Liver (tissue), 9 donors: ENCODE results near the gene XYLT1. TPM values are rescaled to one million over a fixed set of nuclear protein-coding genes. Genes with fewer than 3 reads are reported as not detected.
A peak's percentile ranks its signal among the peaks of the same experiment; 100 is the strongest.

Source experiments
- DNase-seq: peaks from one replicate; pipeline ENCODE4 v3.0.0-alpha.2; 2017; ENCODE audit warnings: low spot score
- H3K27ac ChIP-seq, 2 donors: one replicate each; pipeline ENCODE4 v1.7.0; 2013; ENCODE audit warnings: inconsistent platforms in 2 of 2, low read length in 2 of 2, control low read depth in 1 of 2, low read depth in 1 of 2, mild to moderate bottlenecking in 1 of 2
- H3K27me3 ChIP-seq, 4 donors: one replicate each; pipeline versions ENCODE4 v1.6.1 to v1.7.0; 2013; ENCODE audit warnings: low read length in 3 of 4, inconsistent platforms in 1 of 4, mild to moderate bottlenecking in 1 of 4, moderate library complexity in 1 of 4; ENCODE audit not compliant: control insufficient read depth in 4 of 4, insufficient read depth in 4 of 4
- H3K36me3 ChIP-seq, 4 donors: one replicate each; pipeline versions ENCODE4 v1.6.1 to v1.7.0; 2013; ENCODE audit warnings: low read length in 3 of 4, mild to moderate bottlenecking in 3 of 4, low read depth in 1 of 4, moderate library complexity in 1 of 4; ENCODE audit not compliant: control insufficient read depth in 4 of 4, insufficient read depth in 3 of 4
- H3K4me1 ChIP-seq, 4 donors: one replicate each; pipeline versions ENCODE4 v1.6.1 to v1.7.0; 2013; ENCODE audit warnings: low read length in 3 of 4, mild to moderate bottlenecking in 3 of 4, moderate library complexity in 1 of 4; ENCODE audit not compliant: control insufficient read depth in 4 of 4, insufficient read depth in 4 of 4
- H3K4me3 ChIP-seq, 3 donors: one replicate each; pipeline versions ENCODE4 v1.6.1 to v1.7.0; 2013; ENCODE audit warnings: low read length in 3 of 3, control low read depth in 1 of 3, low read depth in 1 of 3, mild to moderate bottlenecking in 1 of 3
- H3K9ac ChIP-seq, 2 donors: one replicate each; pipeline ENCODE4 v1.7.0; 2013; ENCODE audit warnings: low read length in 2 of 2, mild to moderate bottlenecking in 2 of 2, moderate library complexity in 2 of 2, control low read depth in 1 of 2, low read depth in 1 of 2
- H3K9me3 ChIP-seq, 4 donors: one replicate each; pipeline versions ENCODE4 v1.6.1 to v1.7.0; 2013; ENCODE audit warnings: low read length in 3 of 4; ENCODE audit not compliant: control insufficient read depth in 4 of 4
- CTCF ChIP-seq: fragments of 150-350 bp; IDR thresholded peaks from 2 replicates; pipeline ENCODE4 v1.5.1; 2017; ENCODE audit warnings: improper control_type of control experiment, low read depth, low read length; ENCODE audit not compliant: missing input control
- EGR1 ChIP-seq, 2 donors: IDR thresholded peaks; 2 replicates each; pipeline ENCODE4 v1.6.1; 2016 to 2018; ENCODE audit warnings: antibody characterized with exemption in 2 of 2, low read depth in 2 of 2
- FOXA2 ChIP-seq: IDR thresholded peaks from 2 replicates; pipeline ENCODE4 v1.6.1; 2016; ENCODE audit warnings: antibody characterized with exemption
- GABPA ChIP-seq, 2 donors: IDR thresholded peaks in 1 of 2; conservative IDR thresholded peaks in 1 of 2; 2 replicates each; pipeline ENCODE4 v1.6.1; 2016; ENCODE audit warnings: antibody characterized with exemption in 2 of 2, mild to moderate bottlenecking in 1 of 2, moderate library complexity in 1 of 2
- HNF4A ChIP-seq, 2 donors: conservative IDR thresholded peaks; 2 replicates each; pipeline ENCODE4 v1.6.1; 2016; ENCODE audit warnings: antibody characterized with exemption in 2 of 2, mild to moderate bottlenecking in 2 of 2
- MAX ChIP-seq: IDR thresholded peaks from 2 replicates; pipeline ENCODE4 v1.6.1; 2016; ENCODE audit warnings: antibody characterized with exemption
- NR2F2 ChIP-seq: IDR thresholded peaks from 2 replicates; pipeline ENCODE4 v1.6.1; 2016; ENCODE audit warnings: antibody characterized with exemption
- RAD21 ChIP-seq, 2 donors: IDR thresholded peaks; 2 replicates each; pipeline ENCODE4 v1.6.1; 2016; ENCODE audit warnings: antibody characterized with exemption in 2 of 2, mild to moderate bottlenecking in 2 of 2
- RXRA ChIP-seq, 2 donors: IDR thresholded peaks; 2 replicates each; pipeline ENCODE4 v1.6.1; 2017 to 2018; ENCODE audit warnings: antibody characterized with exemption in 2 of 2, mild to moderate bottlenecking in 1 of 2
- YY1 ChIP-seq: IDR thresholded peaks from 2 replicates; pipeline ENCODE4 v1.6.1; 2016; ENCODE audit warnings: antibody characterized with exemption, mild to moderate bottlenecking
- ZBTB33 ChIP-seq: IDR thresholded peaks from 2 replicates; pipeline ENCODE4 v1.6.1; 2016; ENCODE audit warnings: antibody characterized with exemption
- WGBS: extraction: QIAGEN DNeasy Blood & Tissue Kit; methylation state at CpG from one replicate; pipeline ENCODE4 v1.1.7; 2013; 5-methylcytosine and 5-hydroxymethylcytosine counted together
- polyA plus RNA-seq, 2 donors: library from polyadenylated mRNA; stranded (reverse) in 1 of 2; unstranded in 1 of 2; fragments of 200-250 nt in 1 of 2; fragments of >200 nt in 1 of 2; fragmentation: Nextera tagmentation in 1 of 2; extraction: Ambion mirVana in 1 of 2; gene quantifications; one replicate each; pipeline versions ENCODE4 v1.2.1 to v1.2.3, GENCODE V29; 2013 to 2015
- total RNA-seq, 2 donors: library from RNA; depleted of rRNA; stranded (reverse); fragments of >200 nt; gene quantifications; one replicate each; pipeline ENCODE4 v1.2.3, GENCODE V29; 2014
- donor health status: healthy.
- donor health status: healthy.
- donor health status: healthy.
- donor health status: healthy.
- donor health status: healthy.

XYLT1 gene
- total and polyA plus RNA-seq, 4 donors: 0.25 to 2.3 (median 0.53) TPM

- TF ChIP-seq ZBTB33 (no peak), GABPA (IDR thresholded peaks at IDR 0.05 in 1 of 2, conservative IDR thresholded peaks at IDR 0.05 in 1 of 2) (no peak), EGR1 (IDR thresholded peaks at IDR 0.05; ENCODE audit: low read depth in 2 of 2) (no peak), MAX (no peak), FOXA2 (no peak)
Measured at GRCh38 chr16:17241264-17241835, 229.4 kb downstream of the XYLT1 start (continued).

GRCh38 chr16:17238285-17239028 is 232.3 kb downstream of the XYLT1 start:
- no peak for TF ChIP-seq HNF4A (conservative IDR thresholded peaks at IDR 0.05)
- TF ChIP-seq NR2F2: no peak
- TF ChIP-seq MAX: no peak
- Histone ChIP-seq H3K27me3 (no peaks in the 10 kb centered on the region), H3K4me1 (no peaks in the 10 kb centered on the region), H3K9ac (no peak overlapping the region), H3K27ac (no peak overlapping the region), H3K9me3 (peaks cover 0 to 2% (median 0%) of the 10 kb centered on the region in 4 donors), H3K4me3 (no peak overlapping the region), H3K36me3 (no peaks in the 10 kb centered on the region)
- no peak for DNase-seq
- 71% methylated on average over 8 of the region's 8 CpGs for WGBS

GRCh38 chr16:17237350-17237944 is 233.3 kb downstream of the XYLT1 start:
- WGBS: 63% methylated on average over 8 of the region's 8 CpGs
- H3K9ac ChIP-seq: no peak overlapping the region
- TF ChIP-seq RAD21 (IDR thresholded peaks at IDR 0.05) (peak; percentile 60 to 71), NR2F2 (peak; percentile 38), CTCF (peak; percentile 23), RXRA (IDR thresholded peaks at IDR 0.05) (peak; percentile 32 to 63), YY1 (no peak)
- H3K27me3 ChIP-seq: no peaks in the 10 kb centered on the region
- H3K9me3 ChIP-seq: peaks cover 0 to 2% (median 0%) of the 10 kb centered on the region in 4 donors
- no peaks in the 10 kb centered on the region for H3K4me1 ChIP-seq
- DNase-seq: no peak
- H3K27ac ChIP-seq: no peak overlapping the region
- no peak overlapping the region for H3K4me3 ChIP-seq
- H3K36me3 ChIP-seq: no peaks in the 10 kb centered on the region
